Measurements from ENCODE around the gene PLCH1.
A peak's percentile ranks its signal among the peaks of the same experiment; 100 is the strongest.

Gene PLCH1

DNA sequence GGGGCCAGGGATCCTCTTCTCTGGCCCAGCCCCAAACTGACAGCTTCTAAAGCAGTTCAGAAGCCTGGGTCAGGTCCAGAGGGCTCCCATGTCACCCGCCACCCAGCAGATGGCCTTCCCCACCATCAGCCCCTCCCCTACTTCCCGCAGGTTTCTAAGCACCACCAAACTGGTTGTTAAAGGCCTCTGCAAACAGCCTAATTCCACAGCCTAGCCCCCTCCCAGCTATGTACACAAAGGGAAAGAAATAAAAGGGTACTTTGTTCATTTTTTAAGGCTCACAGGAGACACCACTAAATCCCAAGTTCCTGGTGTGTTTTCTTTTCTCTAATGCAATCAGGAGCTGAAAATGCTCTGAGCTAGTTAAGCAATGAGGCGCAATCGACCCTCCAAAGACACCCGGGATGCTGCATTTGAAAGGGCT lies 30.6 kb downstream of the PLCH1 start:
- DNase-seq (ENCODE audit: low read depth), result no peak

DNA sequence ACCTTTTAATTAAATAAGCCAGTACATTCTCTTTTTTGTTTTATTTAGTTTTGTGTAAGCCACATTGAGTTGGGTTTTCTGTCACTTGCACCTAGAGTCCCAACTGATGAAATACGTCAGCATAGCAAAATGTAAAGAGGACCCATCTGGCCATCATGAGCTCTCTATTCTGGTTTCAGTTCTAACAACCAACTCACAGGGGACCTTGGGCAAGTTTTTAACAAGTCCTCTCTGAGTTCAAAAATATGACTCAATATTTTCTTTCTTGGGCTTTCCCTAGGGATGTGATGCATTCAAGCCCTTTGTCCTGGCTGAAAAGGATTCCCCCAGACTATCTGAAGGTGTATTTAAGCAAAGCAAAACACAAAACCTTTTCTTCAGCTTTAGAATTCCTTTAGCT lies 32.9 kb downstream of the PLCH1 start:
- no peak overlapping the region for H3K4me3 ChIP-seq (ENCODE audit: low read depth, low read length)
- DNase-seq (ENCODE audit: low read depth), result no peak
- TF ChIP-seq CTCF (IDR thresholded peaks at IDR 0.05; ENCODE audit: control insufficient read depth, extremely low read depth, insufficient read depth), result no peak

More for the DNA sequence above, 30.6 kb downstream of the PLCH1 start:
- TF ChIP-seq CTCF (IDR thresholded peaks at IDR 0.05; ENCODE audit: control insufficient read depth, extremely low read depth, insufficient read depth), result no peak
- H3K4me3 ChIP-seq (ENCODE audit: low read depth, low read length), result no peak overlapping the region

DNA sequence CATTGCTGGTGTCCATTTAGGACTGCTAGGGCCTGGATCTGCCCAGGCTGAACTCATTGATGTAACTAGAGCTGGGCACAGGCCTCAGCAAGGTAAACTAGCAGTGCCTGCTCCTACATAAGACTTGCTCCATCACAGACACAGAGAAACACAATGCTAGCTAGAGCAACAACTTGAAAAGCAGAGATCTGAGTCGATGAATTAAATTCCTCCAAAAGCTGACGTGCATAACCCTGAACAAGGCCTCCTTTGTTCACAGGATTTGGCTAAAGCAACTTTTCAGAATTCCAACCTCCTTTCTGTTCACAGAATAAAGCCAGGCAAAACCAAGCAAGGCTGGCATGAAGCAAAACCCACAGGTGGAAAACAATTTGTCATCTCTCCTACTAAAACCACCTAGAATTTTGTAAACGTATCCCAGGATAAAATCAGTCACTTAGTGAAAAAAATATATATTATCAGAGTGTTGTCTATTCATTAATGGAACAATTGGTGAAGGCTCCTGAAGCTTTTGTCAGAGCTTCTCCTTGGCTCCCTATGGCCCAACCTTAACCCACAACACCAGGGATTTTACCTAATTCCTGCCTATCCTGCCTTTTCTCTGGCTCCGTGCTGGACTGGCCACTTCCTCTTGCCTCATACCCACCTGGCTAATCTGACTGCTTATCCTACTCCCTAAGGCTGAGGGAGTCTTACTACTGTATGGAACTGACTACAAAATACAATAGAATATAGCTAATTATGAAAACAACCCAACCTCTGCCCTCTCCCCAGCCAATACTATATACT lies 39.9 kb downstream of the PLCH1 start:
- no peak for TF ChIP-seq CTCF (IDR thresholded peaks at IDR 0.05; ENCODE audit: control insufficient read depth, extremely low read depth, insufficient read depth)

GRCh38 chr3:155704061-155704460 lies 40.8 kb downstream of the PLCH1 start:
- DNase-seq (ENCODE audit: low read depth), result no peak
- TF ChIP-seq CTCF (IDR thresholded peaks at IDR 0.05; ENCODE audit: control insufficient read depth, extremely low read depth, insufficient read depth), result no peak
- no peak overlapping the region for H3K4me3 ChIP-seq (ENCODE audit: low read depth, low read length)

More for the DNA sequence above, 39.9 kb downstream of the PLCH1 start:
- no peak for DNase-seq (ENCODE audit: low read depth)
- no peak overlapping the region for H3K4me3 ChIP-seq (ENCODE audit: low read depth, low read length)

DNA sequence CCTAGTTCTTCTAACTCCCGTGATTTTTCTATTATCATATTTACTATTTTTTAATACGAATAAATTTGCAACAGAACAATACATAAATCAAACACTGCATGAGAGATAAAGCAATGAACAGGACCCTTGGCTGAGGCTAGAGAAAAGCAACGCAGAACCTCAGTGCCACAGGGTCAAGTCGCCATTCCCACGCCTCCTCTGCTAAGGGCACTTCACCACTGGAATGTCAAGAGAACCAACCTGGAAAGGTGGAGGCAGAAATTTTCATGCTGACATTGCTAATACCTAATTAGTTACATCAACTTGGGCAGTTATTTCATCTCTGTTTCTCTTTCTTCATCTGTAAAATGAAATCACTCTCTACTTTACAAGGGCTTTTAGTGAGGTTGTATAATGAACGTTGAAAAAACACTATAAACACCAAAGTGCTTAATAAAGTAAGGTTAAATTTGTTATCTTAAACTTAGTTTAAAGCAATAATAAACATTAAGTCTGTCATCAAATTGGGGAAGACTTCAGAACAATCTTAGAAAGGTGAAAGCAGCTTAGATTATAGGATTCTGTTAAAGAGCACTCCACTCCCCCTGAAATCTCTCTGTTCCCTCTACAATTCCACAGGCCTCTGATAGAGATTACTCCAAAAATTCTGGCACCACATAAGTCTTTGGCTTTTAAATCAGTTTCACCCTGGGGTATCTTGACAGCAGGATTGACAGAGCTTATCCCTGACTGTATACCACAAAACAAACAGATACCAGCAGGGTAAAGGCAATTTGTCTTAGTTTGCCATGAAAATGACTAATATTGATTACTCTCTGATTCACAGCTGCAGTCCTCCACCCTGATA lies 41.9 kb downstream of the PLCH1 start:
- no peak for DNase-seq (ENCODE audit: low read depth)
- TF ChIP-seq CTCF (IDR thresholded peaks at IDR 0.05; ENCODE audit: control insufficient read depth, extremely low read depth, insufficient read depth), result no peak
- H3K4me3 ChIP-seq (ENCODE audit: low read depth, low read length), result no peak overlapping the region

GRCh38 chr3:155701882-155702465 lies 42.9 kb downstream of the PLCH1 start:
- peak; percentile 28 for DNase-seq (ENCODE audit: low read depth)
- no peak overlapping the region for H3K4me3 ChIP-seq (ENCODE audit: low read depth, low read length)
- peak; percentile 55 for TF ChIP-seq CTCF (IDR thresholded peaks at IDR 0.05; ENCODE audit: control insufficient read depth, extremely low read depth, insufficient read depth)
